ENCODE measurements around the gene DBNDD1.

Gene DBNDD1

DNA sequence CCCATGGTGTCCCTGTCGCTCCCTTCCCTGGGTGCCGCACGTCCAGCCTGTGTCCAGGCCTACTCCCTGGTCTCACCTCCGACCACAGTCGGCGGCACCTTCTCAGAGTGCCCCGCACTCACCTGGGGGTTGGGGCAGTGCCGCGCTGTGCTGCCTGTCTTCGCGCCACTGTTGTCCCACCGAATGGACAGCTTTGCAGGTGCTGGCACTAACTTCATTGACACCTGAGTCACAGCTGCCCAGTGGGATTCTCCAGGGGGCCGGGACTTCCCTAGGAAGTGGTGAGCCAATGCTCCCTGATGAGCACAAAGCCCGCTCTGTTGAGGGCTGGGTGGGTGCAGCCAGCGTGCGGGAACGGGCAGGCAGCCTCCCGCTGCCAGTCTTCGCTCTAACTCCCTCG, 24.3 kb upstream of the DBNDD1 start:
- Histone ChIP-seq H3K4me1 (ENCODE audit: control insufficient read depth, insufficient read depth, low read length) (no peaks in the 10 kb centered on the region), H3K4me3 (ENCODE audit: low read depth, low read length) (no peak overlapping the region), H3K27ac (ENCODE audit: extremely low read depth, low read depth, low read length) (no peak overlapping the region), H3K36me3 (ENCODE audit: control insufficient read depth in 2 of 2, insufficient read depth in 1 of 2, low read length in 2 of 2) (peaks cover 0 to 55% of the 10 kb centered on the region in 2 experiments; a peak in 2 of 3 replicates), H3K9me3 (ENCODE audit: control insufficient read depth, insufficient read depth, low read depth, low read length) (no peaks in the 10 kb centered on the region)
- no peak for TF ChIP-seq ZNF596 (tag by site-specific recombination; IDR thresholded peaks at IDR 0.05)
- no peak for TF ChIP-seq ZNF521 (tag by site-specific recombination; IDR thresholded peaks at IDR 0.05)
- no peak for TF ChIP-seq GLIS1 (tag by site-specific recombination; IDR thresholded peaks at IDR 0.05)
- ChIA-PET CTCF (interaction anchor here (0.6 to 1.1 kb wide), 2 partner anchors 39 to 134 kb away, joined by 3 read pairs; no protein-coding TSS in a partner anchor), POLR2A (interaction anchor here (0.6 to 1.0 kb wide), 3 partner anchors 9 to 17 kb away, joined by 3 to 7 read pairs (median 3); no protein-coding TSS in a partner anchor)

GRCh38 chr16:90042946-90043514, 23.8 kb upstream of the DBNDD1 start:
- ChIA-PET CTCF (interaction anchor here (0.6 to 1.1 kb wide), 2 partner anchors 39 to 133 kb away, joined by 3 read pairs; no protein-coding TSS in a partner anchor), POLR2A (interaction anchor here (1.0 kb wide), 1 partner anchor 9 kb away, joined by 7 read pairs; no protein-coding TSS in a partner anchor)
- Histone ChIP-seq H3K27ac (ENCODE audit: extremely low read depth, low read depth, low read length) (no peak overlapping the region), H3K9me3 (ENCODE audit: control insufficient read depth, insufficient read depth, low read depth, low read length) (no peaks in the 10 kb centered on the region), H3K36me3 (ENCODE audit: control insufficient read depth in 2 of 2, insufficient read depth in 1 of 2, low read length in 2 of 2) (peaks cover 0 to 60% of the 10 kb centered on the region in 2 experiments; a peak in 2 of 3 replicates), H3K4me3 (ENCODE audit: low read depth, low read length) (no peak overlapping the region), H3K4me1 (ENCODE audit: control insufficient read depth, insufficient read depth, low read length) (no peaks in the 10 kb centered on the region)
- no peak for TF ChIP-seq SALL2 (tag by site-specific recombination; IDR thresholded peaks at IDR 0.05; ENCODE audit: borderline replicate concordance)
- TF ChIP-seq OSR2 (tag by site-specific recombination; IDR thresholded peaks at IDR 0.05) = no peak
- TF ChIP-seq ZNF146 (tag by site-specific recombination; IDR thresholded peaks at IDR 0.05) = no peak
- no peak for TF ChIP-seq ZNF518A (tag by site-specific recombination; conservative IDR thresholded peaks at IDR 0.05; ENCODE audit: low read depth)
- no peak for TF ChIP-seq ZNF23 (tag by site-specific recombination; IDR thresholded peaks at IDR 0.05; ENCODE audit: borderline replicate concordance)
- TF ChIP-seq, protein P1, sequence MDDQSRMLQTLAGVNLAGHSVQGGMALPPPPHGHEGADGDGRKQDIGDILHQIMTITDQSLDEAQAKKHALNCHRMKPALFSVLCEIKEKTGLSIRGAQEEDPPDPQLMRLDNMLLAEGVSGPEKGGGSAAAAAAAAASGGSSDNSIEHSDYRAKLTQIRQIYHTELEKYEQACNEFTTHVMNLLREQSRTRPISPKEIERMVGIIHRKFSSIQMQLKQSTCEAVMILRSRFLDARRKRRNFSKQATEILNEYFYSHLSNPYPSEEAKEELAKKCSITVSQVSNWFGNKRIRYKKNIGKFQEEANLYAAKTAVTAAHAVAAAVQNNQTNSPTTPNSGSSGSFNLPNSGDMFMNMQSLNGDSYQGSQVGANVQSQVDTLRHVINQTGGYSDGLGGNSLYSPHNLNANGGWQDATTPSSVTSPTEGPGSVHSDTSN (CRISPR knock-in tag; IDR thresholded peaks at IDR 0.05) = no peak
- no peak for TF ChIP-seq ZNF843 (tag by site-specific recombination; IDR thresholded peaks at IDR 0.05)
- TF ChIP-seq ZNF311 (tag by site-specific recombination; IDR thresholded peaks at IDR 0.05; ENCODE audit: borderline replicate concordance) = no peak
- TF ChIP-seq ZNF645 (tag by site-specific recombination; IDR thresholded peaks at IDR 0.05) = no peak
- no peak for TF ChIP-seq ZNF394 (tag by site-specific recombination; IDR thresholded peaks at IDR 0.05; ENCODE audit: borderline replicate concordance)
- no peak for TF ChIP-seq ZFP37 (tag by site-specific recombination; IDR thresholded peaks at IDR 0.05)
- no peak for TF ChIP-seq ZBTB17 (tag by site-specific recombination; IDR thresholded peaks at IDR 0.05)
- TF ChIP-seq ZBTB7A (tag by site-specific recombination; IDR thresholded peaks at IDR 0.05; ENCODE audit: low read depth) = no peak
- TF ChIP-seq SP2 (tag by site-specific recombination; IDR thresholded peaks at IDR 0.05) = no peak
- no peak for TF ChIP-seq ZNF416 (tag by site-specific recombination; IDR thresholded peaks at IDR 0.05)

All from HEK293 (cell line).